Activated CD8-positive, alpha-beta memory T cell treated with anti-CD3 and anti-CD28 coated beads, Interleukin-2, amount 10 ng/mL, durations not matched to agents 7 days and 5 days (primary cell): ENCODE results near the gene ZBED4. TPM values are rescaled to one million over a fixed set of nuclear protein-coding genes. Genes with fewer than 3 reads are reported as not detected.

Source experiments
- total RNA-seq, 2 experiments: library from RNA; stranded (reverse); gene quantifications; one replicate each; pipeline ENCODE4 v1.2.3, GENCODE V29; 2021

Gene ZBED4
- total RNA-seq, 2 experiments from 2014 or later: 24.1 to 25.7 TPM

Other genes with a start within 250 kb of the ZBED4 start
- 10 to 100 TPM; 49.9 to 56.6 TPM for gene BRD1, start 26.0 kb upstream of the ZBED4 start, total RNA-seq
- 10 to 100 TPM; 16.8 to 18.8 TPM for gene ALG12, start 64.6 kb downstream of the ZBED4 start, total RNA-seq
- 10 to 100 TPM; 43.9 to 51.2 TPM for gene CRELD2, start 64.8 kb downstream of the ZBED4 start, total RNA-seq
- gene PIM3, start 106.9 kb downstream of the ZBED4 start, total RNA-seq: 10 to 100 TPM; 53.4 to 79.7 TPM
- gene IL17REL, start 158.9 kb downstream of the ZBED4 start, total RNA-seq: under 1 TPM in 1 of 2 experiments, not detected in 1; 0.05 TPM
- gene TTLL8, start 204.5 kb downstream of the ZBED4 start, total RNA-seq: not detected
- gene MLC1, start 231.6 kb downstream of the ZBED4 start, total RNA-seq: 1 to 10 TPM; 1.9 to 2.9 TPM
- gene MOV10L1, start 236.2 kb downstream of the ZBED4 start, total RNA-seq: under 1 TPM in 1 of 2 experiments, not detected in 1; 0.23 TPM